H1 (cell line): Measurements from ENCODE around the gene AQP10. TPM values are rescaled to one million over a fixed set of nuclear protein-coding genes. Genes with fewer than 3 reads are reported as not detected.
"Not testable (repeated sequence)": the region's sequence is repeated elsewhere in the genome, so short reads cannot be mapped to it uniquely, and the experiment has no call there.

Source experiments
- CTCF ChIA-PET: fragments of 300-600 bp; sonication (Branson Sonifier 250); formaldehyde crosslinking; loops from one replicate; lab custom pipeline; 2021; ENCODE audit not compliant: partially characterized antibody; lab: Charles Lee
- POLR2A ChIA-PET: fragments of 300-600 bp; sonication (Branson Sonifier 250); formaldehyde crosslinking; loops from one replicate; lab custom pipeline; 2021; ENCODE audit warnings: inconsistent platforms; ENCODE audit not compliant: partially characterized antibody; lab: Charles Lee
- DNase-seq, 2 experiments: peaks; one replicate each; pipeline versions ENCODE4 v3.0.0 to v3.0.0-alpha.2; 2010 to 2022; ENCODE audit warnings: low spot score in 2 of 2, low read depth in 1 of 2, mixed read lengths in 1 of 2
- FAIRE-seq: peaks from 2 replicates; lab custom pipeline; 2011; peaks lifted over from hg19 to GRCh38; lab: Jason Lieb, UNC
- H2AFZ ChIP-seq: 2 replicates; pipeline ENCODE4 v1.8.1; 2012; ENCODE audit warnings: low read length, inconsistent platforms
- H2AK5ac ChIP-seq: 2 replicates; pipeline ENCODE4 v1.6.1; 2013; ENCODE audit warnings: low read depth, low read length
- H2BK120ac ChIP-seq: replicated peaks from 2 replicates; pipeline ENCODE3; 2013; ENCODE audit warnings: low read depth, low read length, inconsistent platforms
- H2BK12ac ChIP-seq: 2 replicates; pipeline ENCODE4 v1.6.1; 2013; ENCODE audit warnings: low read depth, low read length
- H2BK15ac ChIP-seq: 2 replicates; pipeline ENCODE4 v1.6.1; 2013; ENCODE audit warnings: low read length
- H2BK20ac ChIP-seq: 2 replicates; pipeline ENCODE4 v1.6.1; 2013; ENCODE audit warnings: low read length
- H2BK5ac ChIP-seq: 2 replicates; pipeline ENCODE4 v1.6.1; 2013; ENCODE audit warnings: low read depth, low read length
- H3K14ac ChIP-seq: 2 replicates; pipeline ENCODE4 v1.6.1; 2013; ENCODE audit warnings: inconsistent platforms; ENCODE audit not compliant: insufficient read length
- H3K18ac ChIP-seq: 2 replicates; pipeline ENCODE4 v1.6.1; 2013; ENCODE audit warnings: low read length; ENCODE audit errors: extremely low read depth
- H3K23ac ChIP-seq: 2 replicates; pipeline ENCODE4 v1.6.1; 2013; ENCODE audit warnings: inconsistent platforms; ENCODE audit not compliant: insufficient read length
- H3K23me2 ChIP-seq: 2 replicates; pipeline ENCODE4 v1.6.1; 2013; ENCODE audit warnings: low read depth, low read length
- H3K27ac ChIP-seq: 2 replicates; pipeline ENCODE4 v1.6.1; 2011; ENCODE audit warnings: low read depth, low read length, inconsistent platforms
- H3K27me3 ChIP-seq, 4 experiments: replicated peaks in 1 of 4; 1 replicate in 1 of 4; 2 replicates in 3 of 4; pipeline versions ENCODE4 v1.6.1 to v1.8.1; 2011 to 2013; ENCODE audit warnings: low read length in 3 of 4, mild to moderate bottlenecking in 3 of 4, inconsistent platforms in 2 of 4, mixed read lengths in 2 of 4, moderate library complexity in 1 of 4; ENCODE audit not compliant: control insufficient read depth in 3 of 4, insufficient read depth in 3 of 4; ENCODE audit errors: extremely low read depth in 1 of 4
- H3K36me3 ChIP-seq, 4 experiments: 2 replicates each; pipeline versions ENCODE4 v1.6.1 to v1.8.1; 2011 to 2013; ENCODE audit warnings: mild to moderate bottlenecking in 4 of 4, low read length in 3 of 4, moderate library complexity in 2 of 4, control low read depth in 1 of 4, inconsistent platforms in 1 of 4; ENCODE audit not compliant: insufficient read depth in 4 of 4, control insufficient read depth in 2 of 4
- H3K4ac ChIP-seq: replicated peaks from 2 replicates; pipeline ENCODE3; 2013; ENCODE audit warnings: low read length, low read depth, mixed read lengths, inconsistent platforms; ENCODE audit not compliant: insufficient read length
- H3K4me1 ChIP-seq, 4 experiments: replicated peaks in 1 of 4; 1 replicate in 1 of 4; 2 replicates in 3 of 4; pipeline versions ENCODE4 v1.6.1 to v1.8.1; 2011 to 2013; ENCODE audit warnings: low read length in 3 of 4, inconsistent platforms in 2 of 4, mixed read lengths in 1 of 4; ENCODE audit not compliant: insufficient read depth in 4 of 4, control insufficient read depth in 3 of 4
- H3K4me2 ChIP-seq, 2 experiments: 2 replicates each; pipeline versions ENCODE4 v1.6.1 to v1.8.1; 2011 to 2013; ENCODE audit warnings: low read depth in 2 of 2, low read length in 2 of 2, control low read depth in 1 of 2, inconsistent platforms in 1 of 2, mild to moderate bottlenecking in 1 of 2; ENCODE audit not compliant: insufficient read depth in 1 of 2
- H3K4me3 ChIP-seq, 4 experiments: fragments of 200-600, 300-600 bp in 1 of 4; sonication (generic), shearing (Covaris generic), sonication (Bioruptor Twin) in 1 of 4; 2 replicates each; pipeline versions ENCODE4 v1.5.1 to v1.8.1; 2011 to 2016; ENCODE audit warnings: low read length in 4 of 4, low read depth in 3 of 4, control low read depth in 2 of 4, inconsistent platforms in 2 of 4, mild to moderate bottlenecking in 2 of 4, mixed read lengths in 1 of 4, moderate library complexity in 1 of 4; ENCODE audit not compliant: insufficient read depth in 2 of 4; ENCODE audit errors: extremely low read depth in 1 of 4
- H3K56ac ChIP-seq: replicated peaks from 2 replicates; pipeline ENCODE3; 2013; ENCODE audit warnings: low read depth, mild to moderate bottlenecking, mixed read lengths, low read length, inconsistent platforms; ENCODE audit not compliant: insufficient read length
- H3K79me1 ChIP-seq: 2 replicates; pipeline ENCODE4 v1.6.1; 2013; ENCODE audit warnings: low read depth, low read length, control low read depth
- H3K79me2 ChIP-seq, 2 experiments: 2 replicates each; pipeline versions ENCODE4 v1.6.1 to v1.8.1; 2012 to 2013; ENCODE audit warnings: low read length in 2 of 2, mild to moderate bottlenecking in 2 of 2, inconsistent platforms in 1 of 2; ENCODE audit not compliant: insufficient read depth in 2 of 2, control insufficient read depth in 1 of 2
- H3K9ac ChIP-seq, 4 experiments: replicated peaks in 1 of 4; 1 replicate in 1 of 4; 2 replicates in 3 of 4; pipeline versions ENCODE4 v1.6.1 to v1.8.1; 2011 to 2013; ENCODE audit warnings: low read depth in 3 of 4, low read length in 3 of 4, control low read depth in 2 of 4, mild to moderate bottlenecking in 2 of 4, moderate library complexity in 2 of 4, inconsistent platforms in 1 of 4; ENCODE audit errors: extremely low read depth in 1 of 4
- H3K9me3 ChIP-seq, 2 experiments: 2 replicates each; pipeline versions ENCODE4 v1.6.1 to v1.8.1; 2012 to 2013; ENCODE audit warnings: mild to moderate bottlenecking in 2 of 2, moderate library complexity in 2 of 2, control low read depth in 1 of 2, inconsistent platforms in 1 of 2, low read depth in 1 of 2, low read length in 1 of 2, mixed read lengths in 1 of 2; ENCODE audit not compliant: insufficient read depth in 2 of 2
- H4K20me1 ChIP-seq, 2 experiments: replicated peaks in 1 of 2; 2 replicates each; pipeline versions ENCODE3 to v1.8.1; 2011 to 2013; ENCODE audit warnings: inconsistent platforms in 2 of 2, low read length in 2 of 2, mild to moderate bottlenecking in 1 of 2; ENCODE audit not compliant: insufficient read depth in 2 of 2, control insufficient read depth in 1 of 2
- H4K5ac ChIP-seq: 2 replicates; pipeline ENCODE4 v1.6.1; 2013; ENCODE audit warnings: low read length, low read depth, mixed read lengths, inconsistent platforms; ENCODE audit not compliant: insufficient read length
- H4K8ac ChIP-seq: 2 replicates; pipeline ENCODE4 v1.8.0; 2013; ENCODE audit warnings: mild to moderate bottlenecking, moderate library complexity, low read length, inconsistent platforms; ENCODE audit not compliant: insufficient read depth; ENCODE audit errors: extremely low read depth
- H4K91ac ChIP-seq: replicated peaks from 2 replicates; pipeline ENCODE3; 2013; ENCODE audit warnings: low read length, mixed read lengths, inconsistent platforms; ENCODE audit not compliant: insufficient read length
- WGBS, 2 experiments: shearing (Covaris generic) in 1 of 2; methylation state at CpG; one replicate each; pipeline versions ENCODE4 v1.1.6 to v1.1.7; 2013 to 2015; ENCODE audit warnings: low lambda C conversion rate in 2 of 2, mixed read lengths in 2 of 2, inconsistent platforms in 1 of 2, low coverage in 1 of 2, missing lambda C conversion rate in 1 of 2; ENCODE audit not compliant: insufficient replicate concordance in 2 of 2, insufficient coverage in 1 of 2, insufficient read length in 1 of 2; ENCODE audit errors: extremely low coverage in 1 of 2, missing lambda C conversion rate in 1 of 2; 5-methylcytosine and 5-hydroxymethylcytosine counted together
- polyA plus RNA-seq, 7 experiments: library from polyadenylated mRNA; depleted of rRNA in 3 of 7; stranded (reverse) in 5 of 7; unstranded in 2 of 7; fragments of >200 nt in 5 of 7; fragments of 200-250 nt in 2 of 7; gene quantifications; 1 replicate in 5 of 7; 2 replicates in 1 of 7; 4 replicates in 1 of 7; pipeline versions ENCODE4 v1.2.1 to v1.2.3, GENCODE V29; 2011 to 2013; ENCODE audit warnings: missing spikeins in 2 of 7, mixed read lengths in 2 of 7
- total RNA-seq: library from RNA; stranded (reverse); fragmentation: NEBNext Ultra II Directional; extraction: Animal tissue kit (Norgen Biotek cat#: 25700); gene quantifications from 2 replicates; pipeline ENCODE4 v1.2.1, GENCODE V29; 2021

Gene AQP10
- total and polyA plus RNA-seq, 2 of the 8 experiments (the other 6 are each of a cell fraction or from before 2014, with no cell fraction given): not detected

GRCh38 chr1:154360881-154361280, 40.0 kb downstream of the AQP10 start:
- not testable (repeated sequence) for H4K8ac ChIP-seq, H3K23ac ChIP-seq, H3K36me3 ChIP-seq, FAIRE-seq, H4K20me1 ChIP-seq, H2AFZ ChIP-seq, H2AK5ac ChIP-seq, H2BK20ac ChIP-seq, H3K4ac ChIP-seq, DNase-seq, H4K91ac ChIP-seq, H3K23me2 ChIP-seq, H3K56ac ChIP-seq, H3K79me1 ChIP-seq, H3K4me2 ChIP-seq, H3K14ac ChIP-seq, H2BK15ac ChIP-seq, H2BK12ac ChIP-seq, H3K9ac ChIP-seq, H3K4me1 ChIP-seq, H3K18ac ChIP-seq, H3K27ac ChIP-seq, H4K5ac ChIP-seq, H3K27me3 ChIP-seq, H2BK120ac ChIP-seq, H3K4me3 ChIP-seq, H3K79me2 ChIP-seq, H3K9me3 ChIP-seq, H2BK5ac ChIP-seq
- ChIA-PET POLR2A (interaction anchor here (1.4 kb wide), 1 partner anchor 9 kb away, joined by 3 read pairs; no protein-coding TSS in a partner anchor), CTCF (interaction anchor here (0.7 to 1.6 kb wide), 8 partner anchors 8 to 400 kb away, joined by 3 to 12 read pairs (median 4); no protein-coding TSS in a partner anchor)
- 89% methylated on average over 5 of the region's 5 CpGs; no CpG with 5 or more reads in 1 of the 2 experiments for WGBS, 2 experiments
